Airway epithelial cell (primary cell): ENCODE measurements around the gene AKNA. TPM values are rescaled to one million over a fixed set of nuclear protein-coding genes. Genes with fewer than 3 reads are reported as not detected.

Experiments used
- total RNA-seq: library from RNA; depleted of rRNA; stranded (reverse); fragments of >200 nt; gene quantifications from 2 replicates; pipeline ENCODE4 v1.2.3, GENCODE V29; 2015

AKNA gene, protein sequence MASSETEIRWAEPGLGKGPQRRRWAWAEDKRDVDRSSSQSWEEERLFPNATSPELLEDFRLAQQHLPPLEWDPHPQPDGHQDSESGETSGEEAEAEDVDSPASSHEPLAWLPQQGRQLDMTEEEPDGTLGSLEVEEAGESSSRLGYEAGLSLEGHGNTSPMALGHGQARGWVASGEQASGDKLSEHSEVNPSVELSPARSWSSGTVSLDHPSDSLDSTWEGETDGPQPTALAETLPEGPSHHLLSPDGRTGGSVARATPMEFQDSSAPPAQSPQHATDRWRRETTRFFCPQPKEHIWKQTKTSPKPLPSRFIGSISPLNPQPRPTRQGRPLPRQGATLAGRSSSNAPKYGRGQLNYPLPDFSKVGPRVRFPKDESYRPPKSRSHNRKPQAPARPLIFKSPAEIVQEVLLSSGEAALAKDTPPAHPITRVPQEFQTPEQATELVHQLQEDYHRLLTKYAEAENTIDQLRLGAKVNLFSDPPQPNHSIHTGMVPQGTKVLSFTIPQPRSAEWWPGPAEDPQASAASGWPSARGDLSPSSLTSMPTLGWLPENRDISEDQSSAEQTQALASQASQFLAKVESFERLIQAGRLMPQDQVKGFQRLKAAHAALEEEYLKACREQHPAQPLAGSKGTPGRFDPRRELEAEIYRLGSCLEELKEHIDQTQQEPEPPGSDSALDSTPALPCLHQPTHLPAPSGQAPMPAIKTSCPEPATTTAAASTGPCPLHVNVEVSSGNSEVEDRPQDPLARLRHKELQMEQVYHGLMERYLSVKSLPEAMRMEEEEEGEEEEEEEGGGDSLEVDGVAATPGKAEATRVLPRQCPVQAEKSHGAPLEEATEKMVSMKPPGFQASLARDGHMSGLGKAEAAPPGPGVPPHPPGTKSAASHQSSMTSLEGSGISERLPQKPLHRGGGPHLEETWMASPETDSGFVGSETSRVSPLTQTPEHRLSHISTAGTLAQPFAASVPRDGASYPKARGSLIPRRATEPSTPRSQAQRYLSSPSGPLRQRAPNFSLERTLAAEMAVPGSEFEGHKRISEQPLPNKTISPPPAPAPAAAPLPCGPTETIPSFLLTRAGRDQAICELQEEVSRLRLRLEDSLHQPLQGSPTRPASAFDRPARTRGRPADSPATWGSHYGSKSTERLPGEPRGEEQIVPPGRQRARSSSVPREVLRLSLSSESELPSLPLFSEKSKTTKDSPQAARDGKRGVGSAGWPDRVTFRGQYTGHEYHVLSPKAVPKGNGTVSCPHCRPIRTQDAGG (N-terminal part only)
- total RNA-seq = 2.0 and 5.1 TPM in 2 replicates

DNA sequence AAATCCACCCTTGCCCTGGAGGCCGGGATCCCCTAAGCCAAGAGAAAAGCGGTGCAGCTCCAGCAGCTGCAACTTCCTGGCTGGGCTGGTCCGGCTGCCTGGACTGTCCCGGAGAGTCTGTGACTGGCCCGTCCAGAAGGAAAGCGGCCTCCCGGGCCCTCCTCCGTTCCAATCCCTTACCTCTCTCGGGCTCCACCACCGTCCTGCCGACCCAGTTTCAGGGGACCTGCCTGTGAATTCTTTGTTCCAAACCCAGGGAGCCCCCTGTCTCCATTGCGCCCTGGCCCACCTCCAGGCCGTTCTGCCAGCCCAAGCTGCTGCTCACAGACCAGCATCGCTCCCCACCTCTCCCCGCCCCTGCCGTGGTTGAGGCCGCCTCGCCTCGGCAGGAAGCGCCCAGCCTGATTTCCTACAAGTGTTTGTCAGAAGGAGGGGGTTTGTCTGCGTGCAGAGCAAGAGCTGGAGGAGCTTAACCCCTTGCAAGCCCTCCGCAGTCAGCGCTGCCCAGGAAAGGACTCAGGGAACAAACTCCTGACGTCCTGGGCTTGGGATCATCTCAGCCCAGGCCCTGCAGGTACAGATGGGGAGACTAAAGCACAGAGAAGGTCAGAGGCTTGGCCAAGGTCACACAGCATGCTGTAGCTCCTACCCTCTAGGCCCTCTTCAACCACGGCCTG is at the start of gene AKNA:
TSS of gene AKNA (minus strand) at position 303 of the 677 bp plus-strand sequence. CDS start 6,649 bp downstream, outside the sequence.

DNA sequence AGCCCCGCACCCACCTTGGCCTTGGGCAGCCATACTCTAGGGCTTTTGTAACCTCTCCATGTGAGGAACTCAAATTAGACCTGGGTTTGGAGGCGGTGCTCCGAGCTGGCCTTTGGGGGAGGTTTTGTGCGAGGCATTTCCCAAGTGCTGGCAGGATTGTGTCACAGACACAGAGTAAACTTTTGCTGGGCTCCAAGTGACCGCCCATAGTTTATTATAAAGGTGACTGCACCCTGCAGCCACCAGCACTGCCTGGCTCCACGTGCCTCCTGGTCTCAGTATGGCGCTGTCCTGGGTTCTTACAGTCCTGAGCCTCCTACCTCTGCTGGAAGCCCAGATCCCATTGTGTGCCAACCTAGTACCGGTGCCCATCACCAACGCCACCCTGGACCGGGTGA is 58.2 kb downstream of the AKNA start, which contains the start of gene ORM2:
TSS of gene ORM2 (plus strand) at position 245 of the 398 bp plus-strand sequence. CDS start at position 281, 36 bp downstream.

DNA sequence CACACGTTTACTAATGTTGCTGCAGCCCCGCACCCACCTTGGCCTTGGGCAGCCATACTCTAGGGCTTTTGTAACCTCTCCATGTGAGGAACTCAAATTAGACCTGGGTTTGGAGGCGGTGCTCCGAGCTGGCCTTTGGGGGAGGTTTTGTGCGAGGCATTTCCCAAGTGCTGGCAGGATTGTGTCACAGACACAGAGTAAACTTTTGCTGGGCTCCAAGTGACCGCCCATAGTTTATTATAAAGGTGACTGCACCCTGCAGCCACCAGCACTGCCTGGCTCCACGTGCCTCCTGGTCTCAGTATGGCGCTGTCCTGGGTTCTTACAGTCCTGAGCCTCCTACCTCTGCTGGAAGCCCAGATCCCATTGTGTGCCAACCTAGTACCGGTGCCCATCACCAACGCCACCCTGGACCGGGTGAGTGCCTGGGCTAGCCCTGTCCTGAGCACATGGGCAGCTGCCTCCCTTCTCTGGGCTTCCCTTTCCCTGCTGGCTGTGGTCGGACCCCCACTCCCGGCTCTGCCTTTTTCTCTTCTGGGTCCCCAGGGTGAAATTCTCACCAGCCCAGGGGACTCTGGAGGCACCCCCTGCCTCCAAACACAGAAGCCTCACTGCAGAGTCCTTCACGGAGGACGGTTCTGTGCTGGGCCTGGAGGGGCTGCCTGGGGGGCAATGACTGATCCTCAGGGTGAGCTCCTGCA is 64.8 kb downstream of the AKNA start, which contains the start of gene ORM1:
TSS of gene ORM1 (plus strand) at position 268 of the 701 bp plus-strand sequence. CDS start at position 304, 36 bp downstream.

Other genes starting within 250 kb of the AKNA start
- gene COL27A1, start 232.4 kb downstream of the AKNA start, total RNA-seq = 8.5 and 10.2 TPM in 2 replicates
- not detected in 2 replicates for gene ORM1, start 64.9 kb downstream of the AKNA start, total RNA-seq
- not detected in 2 replicates for gene ORM2, start 58.1 kb downstream of the AKNA start, total RNA-seq
- gene WHRN, start 117.5 kb upstream of the AKNA start, total RNA-seq = 0.88 and 3.1 TPM in 2 replicates
- 167 and 174 TPM in 2 replicates for gene ATP6V1G1, start 199.8 kb upstream of the AKNA start, total RNA-seq
- gene TMEM268, start 223.3 kb upstream of the AKNA start, total RNA-seq = 2.2 and 7.5 TPM in 2 replicates